Neural cell (in vitro differentiated cells): ENCODE measurements around the gene MRC2. TPM values are rescaled to one million over a fixed set of nuclear protein-coding genes. Genes with fewer than 3 reads are reported as not detected.

Source experiments
- H2AFZ ChIP-seq: fragments of 200-600, 300-800 bp; sonication (generic), shearing (Covaris generic); 2 replicates; pipeline ENCODE4 v1.6.0; 2014; ENCODE audit warnings: low read depth, mild to moderate bottlenecking, antibody characterized with exemption, low read length, moderate library complexity
- H3F3A ChIP-seq: fragments of 200-600 bp; shearing (Covaris generic); 2 replicates; pipeline ENCODE4 v1.6.1; 2016; ENCODE audit warnings: mild to moderate bottlenecking, moderate library complexity, mixed read lengths, antibody characterized with exemption, low read length; ENCODE audit not compliant: insufficient read depth, poor library complexity, severe bottlenecking
- H3K27ac ChIP-seq: fragments of 200-600, 300-800 bp; sonication (generic), shearing (Covaris generic); 2 replicates; pipeline ENCODE4 v1.5.1; 2014; ENCODE audit warnings: mild to moderate bottlenecking, low read length, moderate library complexity
- H3K27me3 ChIP-seq: fragments of 300-800, 200-600 bp; sonication (generic), shearing (Covaris generic); 2 replicates; pipeline ENCODE4 v1.6.0; 2014; ENCODE audit warnings: mild to moderate bottlenecking, low read depth, low read length, moderate library complexity; ENCODE audit not compliant: insufficient read depth
- H3K36me3 ChIP-seq: fragments of 300-800, 200-600 bp; sonication (generic), shearing (Covaris generic); 2 replicates; pipeline ENCODE4 v1.5.1; 2014; ENCODE audit warnings: mild to moderate bottlenecking, antibody characterized with exemption, low read length, moderate library complexity; ENCODE audit not compliant: insufficient read depth
- H3K4me2 ChIP-seq: fragments of 300-800, 200-600 bp; sonication (generic), shearing (Covaris generic); 2 replicates; pipeline ENCODE4 v1.6.0; 2014; ENCODE audit warnings: mild to moderate bottlenecking, low read length
- H3K4me3 ChIP-seq: fragments of 300-800, 200-600 bp; sonication (generic), shearing (Covaris generic); 2 replicates; pipeline ENCODE4 v1.5.1; 2014; ENCODE audit warnings: mild to moderate bottlenecking, low read length, moderate library complexity
- H3K79me2 ChIP-seq: fragments of 200-600 bp; shearing (Covaris generic); replicated peaks from 2 replicates; pipeline ENCODE4 v1.6.0; 2014; ENCODE audit warnings: mild to moderate bottlenecking, low read length, moderate library complexity; ENCODE audit not compliant: insufficient read depth
- H3K9ac ChIP-seq: fragments of 300-800, 200-600 bp; sonication (generic), shearing (Covaris generic); 2 replicates; pipeline ENCODE4 v1.6.1; 2016; ENCODE audit warnings: mild to moderate bottlenecking, low read length, mixed read lengths
- H3K9me2 ChIP-seq: fragments of 200-600 bp; shearing (Covaris generic); 2 replicates; pipeline ENCODE4 v1.6.1; 2016; ENCODE audit warnings: mild to moderate bottlenecking, low read length, mixed read lengths; ENCODE audit not compliant: insufficient read depth
- H3K9me3 ChIP-seq: fragments of 200-600, 300-800 bp; sonication (generic), shearing (Covaris generic); 2 replicates; pipeline ENCODE4 v1.6.1; 2016; ENCODE audit warnings: mild to moderate bottlenecking, mixed run types, low read length, moderate library complexity, mixed read lengths
- H4K20me1 ChIP-seq: fragments of 200-600 bp; shearing (Covaris generic); 2 replicates; pipeline ENCODE4 v1.6.1; 2016; ENCODE audit warnings: mild to moderate bottlenecking, mixed run types; ENCODE audit not compliant: insufficient read depth
- EP300 ChIP-seq: fragments of 450-650 bp; conservative IDR thresholded peaks from 2 replicates; pipeline ENCODE4 v1.6.1; 2014; ENCODE audit warnings: antibody characterized with exemption, mild to moderate bottlenecking, moderate library complexity; ENCODE audit not compliant: poor library complexity, severe bottlenecking
- EZH2 ChIP-seq: fragments of 200-600, 300-800 bp; shearing (Covaris generic), sonication (generic); IDR thresholded peaks from 2 replicates; pipeline ENCODE4 v1.6.1; 2014; ENCODE audit warnings: antibody characterized with exemption, low read length, borderline replicate concordance, mild to moderate bottlenecking; ENCODE audit not compliant: insufficient read depth, poor library complexity, severe bottlenecking
- MXI1 ChIP-seq: fragments of 450-650 bp; conservative IDR thresholded peaks from 2 replicates; pipeline ENCODE4 v1.6.1; 2014; ENCODE audit warnings: antibody characterized with exemption, mild to moderate bottlenecking; ENCODE audit not compliant: poor library complexity, severe bottlenecking
- POLR2AphosphoS5 ChIP-seq: IDR thresholded peaks from 2 replicates; pipeline ENCODE4 v1.6.1; 2012
- RAD21 ChIP-seq: fragments of 450-650 bp; conservative IDR thresholded peaks from 2 replicates; pipeline ENCODE4 v1.6.1; 2014; ENCODE audit warnings: antibody characterized with exemption, mild to moderate bottlenecking, moderate library complexity
- SMC3 ChIP-seq: fragments of 450-650 bp; conservative IDR thresholded peaks from 2 replicates; pipeline ENCODE4 v1.6.1; 2014; ENCODE audit warnings: antibody characterized with exemption, mild to moderate bottlenecking, moderate library complexity; ENCODE audit not compliant: poor library complexity
- TAF1 ChIP-seq: IDR thresholded peaks from 2 replicates; pipeline ENCODE4 v1.6.1; 2012; ENCODE audit warnings: low read depth
- polyA plus RNA-seq: library from polyadenylated mRNA; depleted of rRNA; stranded (reverse); fragments of >200 nt; gene quantifications from 2 replicates; pipeline ENCODE4 v1.2.3, GENCODE V29; 2014
- TF ChIP-seq, protein P1 (sequence below): fragments of 450-650 bp; IDR thresholded peaks from 2 replicates; pipeline ENCODE4 v1.5.1; 2014; ENCODE audit warnings: antibody characterized with exemption, mild to moderate bottlenecking, moderate library complexity; ENCODE audit not compliant: poor library complexity, severe bottlenecking
- TF ChIP-seq, protein P2 (sequence below): IDR thresholded peaks from 2 replicates; pipeline ENCODE4 v1.6.1; 2012; ENCODE audit warnings: borderline replicate concordance

The MRC2 gene
- polyA plus RNA-seq, 1 donor from 2014 or later = 0.36 TPM

GRCh38 chr17:62679866-62680377, 52.5 kb downstream of the MRC2 start:
- Histone ChIP-seq H3K9ac (no peak overlapping the region), H3K36me3 (no peaks in the 10 kb centered on the region), H3F3A (no peaks in the 10 kb centered on the region), H3K9me2 (no peaks in the 10 kb centered on the region), H3K27ac (no peak overlapping the region), H3K9me3 (no peaks in the 10 kb centered on the region), H3K4me2 (no peak overlapping the region), H3K27me3 (no peaks in the 10 kb centered on the region), H2AFZ (no peak overlapping the region), H4K20me1 (no peaks in the 10 kb centered on the region), H3K79me2 (no peaks in the 10 kb centered on the region), H3K4me3 (no peak overlapping the region)
- TF ChIP-seq MXI1 (no peak), RAD21 (no peak)
- TF ChIP-seq, protein P1, sequence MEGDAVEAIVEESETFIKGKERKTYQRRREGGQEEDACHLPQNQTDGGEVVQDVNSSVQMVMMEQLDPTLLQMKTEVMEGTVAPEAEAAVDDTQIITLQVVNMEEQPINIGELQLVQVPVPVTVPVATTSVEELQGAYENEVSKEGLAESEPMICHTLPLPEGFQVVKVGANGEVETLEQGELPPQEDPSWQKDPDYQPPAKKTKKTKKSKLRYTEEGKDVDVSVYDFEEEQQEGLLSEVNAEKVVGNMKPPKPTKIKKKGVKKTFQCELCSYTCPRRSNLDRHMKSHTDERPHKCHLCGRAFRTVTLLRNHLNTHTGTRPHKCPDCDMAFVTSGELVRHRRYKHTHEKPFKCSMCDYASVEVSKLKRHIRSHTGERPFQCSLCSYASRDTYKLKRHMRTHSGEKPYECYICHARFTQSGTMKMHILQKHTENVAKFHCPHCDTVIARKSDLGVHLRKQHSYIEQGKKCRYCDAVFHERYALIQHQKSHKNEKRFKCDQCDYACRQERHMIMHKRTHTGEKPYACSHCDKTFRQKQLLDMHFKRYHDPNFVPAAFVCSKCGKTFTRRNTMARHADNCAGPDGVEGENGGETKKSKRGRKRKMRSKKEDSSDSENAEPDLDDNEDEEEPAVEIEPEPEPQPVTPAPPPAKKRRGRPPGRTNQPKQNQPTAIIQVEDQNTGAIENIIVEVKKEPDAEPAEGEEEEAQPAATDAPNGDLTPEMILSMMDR = no peak

GRCh38 chr17:62680541-62681052, 53.1 kb downstream of the MRC2 start:
- Histone ChIP-seq H2AFZ (no peak overlapping the region), H3K27ac (no peak overlapping the region), H3K79me2 (no peaks in the 10 kb centered on the region), H3K9me2 (no peaks in the 10 kb centered on the region), H4K20me1 (no peaks in the 10 kb centered on the region), H3K4me2 (no peak overlapping the region), H3K27me3 (no peaks in the 10 kb centered on the region), H3K9ac (no peak overlapping the region), H3K9me3 (no peaks in the 10 kb centered on the region), H3F3A (no peaks in the 10 kb centered on the region), H3K36me3 (no peaks in the 10 kb centered on the region), H3K4me3 (no peak overlapping the region)
- TF ChIP-seq, protein P2, sequence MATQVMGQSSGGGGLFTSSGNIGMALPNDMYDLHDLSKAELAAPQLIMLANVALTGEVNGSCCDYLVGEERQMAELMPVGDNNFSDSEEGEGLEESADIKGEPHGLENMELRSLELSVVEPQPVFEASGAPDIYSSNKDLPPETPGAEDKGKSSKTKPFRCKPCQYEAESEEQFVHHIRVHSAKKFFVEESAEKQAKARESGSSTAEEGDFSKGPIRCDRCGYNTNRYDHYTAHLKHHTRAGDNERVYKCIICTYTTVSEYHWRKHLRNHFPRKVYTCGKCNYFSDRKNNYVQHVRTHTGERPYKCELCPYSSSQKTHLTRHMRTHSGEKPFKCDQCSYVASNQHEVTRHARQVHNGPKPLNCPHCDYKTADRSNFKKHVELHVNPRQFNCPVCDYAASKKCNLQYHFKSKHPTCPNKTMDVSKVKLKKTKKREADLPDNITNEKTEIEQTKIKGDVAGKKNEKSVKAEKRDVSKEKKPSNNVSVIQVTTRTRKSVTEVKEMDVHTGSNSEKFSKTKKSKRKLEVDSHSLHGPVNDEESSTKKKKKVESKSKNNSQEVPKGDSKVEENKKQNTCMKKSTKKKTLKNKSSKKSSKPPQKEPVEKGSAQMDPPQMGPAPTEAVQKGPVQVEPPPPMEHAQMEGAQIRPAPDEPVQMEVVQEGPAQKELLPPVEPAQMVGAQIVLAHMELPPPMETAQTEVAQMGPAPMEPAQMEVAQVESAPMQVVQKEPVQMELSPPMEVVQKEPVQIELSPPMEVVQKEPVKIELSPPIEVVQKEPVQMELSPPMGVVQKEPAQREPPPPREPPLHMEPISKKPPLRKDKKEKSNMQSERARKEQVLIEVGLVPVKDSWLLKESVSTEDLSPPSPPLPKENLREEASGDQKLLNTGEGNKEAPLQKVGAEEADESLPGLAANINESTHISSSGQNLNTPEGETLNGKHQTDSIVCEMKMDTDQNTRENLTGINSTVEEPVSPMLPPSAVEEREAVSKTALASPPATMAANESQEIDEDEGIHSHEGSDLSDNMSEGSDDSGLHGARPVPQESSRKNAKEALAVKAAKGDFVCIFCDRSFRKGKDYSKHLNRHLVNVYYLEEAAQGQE = no peak
- TF ChIP-seq RAD21 (no peak), SMC3 (no peak), EP300 (no peak), MXI1 (no peak), TAF1 (no peak), EZH2 (no peak), POLR2AphosphoS5 (no peak)
- TF ChIP-seq, protein P1 = no peak
